Hepatocyte (in vitro differentiated cells): ENCODE data around the gene PDCL2.

ENCODE experiments used
- CTCF ChIP-seq: fragments of 200-600 bp; sonication (generic); IDR thresholded peaks from 2 replicates; pipeline ENCODE4 v1.5.1; 2016; ENCODE audit warnings: antibody characterized with exemption, mild to moderate bottlenecking; ENCODE audit not compliant: poor library complexity
- EZH2 ChIP-seq: fragments of 200-600 bp; sonication (generic); IDR thresholded peaks from 2 replicates; pipeline ENCODE4 v1.6.1; 2016; ENCODE audit warnings: antibody characterized with exemption, mild to moderate bottlenecking, borderline replicate concordance

GRCh38 chr4:55592014-55592413 lies at the start of gene PDCL2:
- TF ChIP-seq EZH2 (no peak), CTCF (no peak)
